SK-N-MC (cell line): Measurements from ENCODE around the gene RNF187.

Experiments used
- EZH2 ChIP-seq: fragments of 200-600 bp; sonication (generic); IDR thresholded peaks from one replicate; pipeline ENCODE4 v1.6.1; 2017; ENCODE audit warnings: antibody characterized with exemption
- FOXP2 ChIP-seq: optimal IDR thresholded peaks from 2 replicates; pipeline ENCODE3; 2011; ENCODE audit warnings: mild to moderate bottlenecking, moderate library complexity; ENCODE audit not compliant: insufficient read depth; ENCODE audit errors: extremely low read length, control extremely low read depth
- POLR2AphosphoS5 ChIP-seq: IDR thresholded peaks from 2 replicates; pipeline ENCODE4 v1.6.1; 2012; ENCODE audit warnings: mild to moderate bottlenecking, low read depth, low read length, borderline replicate concordance

- no peak for TF ChIP-seq EZH2
- TF ChIP-seq POLR2AphosphoS5, result no peak
- TF ChIP-seq FOXP2, result no peak
These were observed 51.6 kb downstream of the RNF187 start for GRCh38 chr1:228538831-228539230.
